Transverse colon (tissue), 4 donors: Measurements from ENCODE around the gene RCAN3. TPM values are rescaled to one million over a fixed set of nuclear protein-coding genes. Genes with fewer than 3 reads are reported as not detected.

Experiments used
- DNase-seq: peaks from one replicate; pipeline ENCODE4 v3.0.0-alpha.2; 2019
- H3K27ac ChIP-seq, 4 donors: fragments of 200-600 bp; sonication (generic); 2 replicates each; pipeline ENCODE4 v1.5.1; 2016 to 2018; ENCODE audit warnings: inconsistent platforms in 4 of 4
- H3K27me3 ChIP-seq: fragments of 200-600 bp; sonication (generic); 2 replicates; pipeline ENCODE4 v1.5.1; 2017; ENCODE audit warnings: inconsistent platforms
- H3K36me3 ChIP-seq, 4 donors: fragments of 200-600 bp; sonication (generic); 2 replicates each; pipeline ENCODE4 v1.5.1; 2017 to 2019; ENCODE audit warnings: inconsistent platforms in 4 of 4
- H3K4me1 ChIP-seq, 4 donors: fragments of 200-600 bp; sonication (generic); 2 replicates each; pipeline ENCODE4 v1.5.1; 2017 to 2020; ENCODE audit warnings: inconsistent platforms in 4 of 4
- H3K4me3 ChIP-seq, 4 donors: fragments of 200-600 bp; sonication (generic); 1 replicate in 1 of 4; 2 replicates in 3 of 4; pipeline versions ENCODE4 v1.5.1 to v1.6.1; 2017 to 2019; ENCODE audit warnings: inconsistent platforms in 4 of 4
- H3K9me3 ChIP-seq, 2 donors: fragments of 200-600 bp; sonication (generic); 2 replicates each; pipeline ENCODE4 v1.5.1; 2017 to 2019; ENCODE audit warnings: inconsistent platforms in 2 of 2
- CTCF ChIP-seq, 5 experiments: fragments of 200-600 bp in 3 of 5; fragments of 450-650 bp in 2 of 5; sonication (generic) in 3 of 5; IDR thresholded peaks; 1 replicate in 2 of 5; 2 replicates in 3 of 5; pipeline ENCODE4 v1.5.1; 2016 to 2017; ENCODE audit warnings: antibody characterized with exemption in 5 of 5, inconsistent platforms in 3 of 5, mild to moderate bottlenecking in 2 of 5, moderate library complexity in 1 of 5
- EP300 ChIP-seq: sonication (generic); formaldehyde crosslinking; IDR thresholded peaks from one replicate; pipeline ENCODE4 v1.6.1; 2017; ENCODE audit warnings: antibody characterized with exemption, low read depth
- POLR2A ChIP-seq: fragments of 450-650 bp; IDR thresholded peaks from one replicate; pipeline ENCODE4 v1.6.1; 2016; ENCODE audit warnings: antibody characterized with exemption, mild to moderate bottlenecking, moderate library complexity
- POLR2AphosphoS5 ChIP-seq, 3 donors: sonication (generic); formaldehyde crosslinking; IDR thresholded peaks; one replicate each; pipeline ENCODE4 v1.6.1; 2016; ENCODE audit warnings: antibody characterized with exemption in 3 of 3
- WGBS, 2 donors: methylation state at CpG; one replicate each; pipeline ENCODE4 v1.1.5; 2018; ENCODE audit warnings: low coverage in 1 of 2; 5-methylcytosine and 5-hydroxymethylcytosine counted together
- in situ Hi-C, 4 donors: fragments of 200-750 bp; cut with MboI; loops; one replicate each; pipeline versions ENCODE4 v1.15.0 to v1.15.1; 2017; ENCODE audit warnings: low sequenced_read_pairs in 3 of 4, low pct_ligation_motif_present in 1 of 4, low pct_unique_long_range_greater_than_20kb in 1 of 4
- intact Hi-C: fragments of 100-400 bp; cut with DNase I; formaldehyde crosslinking; loops from one replicate; pipeline ENCODE4 v1.15.1; 2023; ENCODE audit warnings: low total_unique reads
- total RNA-seq, 4 donors: library from RNA; depleted of rRNA; stranded (reverse); fragments of >200 nt; gene quantifications; one replicate each; pipeline ENCODE4 v1.1.0, GENCODE V29; 2016

Gene RCAN3
- total RNA-seq, 4 donors from 2014 or later, result 6.4 to 17.5 (median 11.3) TPM

- no peaks in the 10 kb centered on the region for H3K36me3 ChIP-seq
- intact Hi-C loops, result no loop called here
- no peak for TF ChIP-seq EP300
- TF ChIP-seq POLR2A, result no peak
- TF ChIP-seq POLR2AphosphoS5 (IDR thresholded peaks at IDR 0.05), result no peak
- TF ChIP-seq CTCF (IDR thresholded peaks at IDR 0.05), result no peak
- peak; percentile 13 for DNase-seq
- no peaks in the 10 kb centered on the region for H3K9me3 ChIP-seq
- no peak overlapping the region for H3K27ac ChIP-seq
- peaks cover 0 to 4% (median 1%) of the 10 kb centered on the region in 4 donors for H3K4me1 ChIP-seq
- WGBS, 2 donors, result 52% methylated on average over 6 of the region's 6 CpGs; no CpG with 5 or more reads in 1 of the 2 donors
- H3K27me3 ChIP-seq, result no peaks in the 10 kb centered on the region
- no peak overlapping the region for H3K4me3 ChIP-seq
- in situ Hi-C loops, result loop anchor here in 1 of 4 donors (10.0 kb wide), 1 partner anchor 169 kb away; the partner anchor contains the start of genes NIPAL3 and STPG1
Observed at GRCh38 chr1:24584171-24584647, 81.6 kb downstream of the RCAN3 start.

DNA sequence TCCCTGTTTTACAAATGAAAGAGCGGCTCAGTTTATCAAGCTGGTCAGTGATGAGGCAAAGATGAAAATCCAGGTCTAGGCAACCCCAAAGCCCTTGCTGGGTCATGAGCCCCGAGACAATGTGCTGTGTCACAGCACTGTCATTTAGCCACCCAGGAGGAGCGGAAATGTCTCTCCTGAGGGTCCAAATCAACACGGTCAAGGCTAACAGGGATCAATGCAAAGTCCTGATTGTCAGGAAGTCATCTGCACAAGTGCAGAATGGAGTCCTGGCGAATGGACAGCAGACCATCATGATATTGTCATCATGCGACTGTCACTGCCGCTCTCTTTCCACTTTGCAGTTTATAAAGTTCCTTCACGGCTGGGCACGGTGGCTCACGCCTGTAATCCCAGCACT is 83.5 kb downstream of the RCAN3 start:
- no peak overlapping the region for H3K27ac ChIP-seq
- in situ Hi-C loops (loop anchor here in 1 of 4 donors (10.0 kb wide), 1 partner anchor 171 kb away; the partner anchor contains the start of genes NIPAL3 and STPG1), intact Hi-C loops (no loop called here)
- H3K9me3 ChIP-seq, result no peaks in the 10 kb centered on the region
- peaks cover 0 to 4% (median 1%) of the 10 kb centered on the region in 4 donors for H3K4me1 ChIP-seq
- H3K27me3 ChIP-seq, result no peaks in the 10 kb centered on the region
- no peak for TF ChIP-seq EP300
- TF ChIP-seq CTCF (IDR thresholded peaks at IDR 0.05), result no peak
- no peaks in the 10 kb centered on the region for H3K36me3 ChIP-seq
- H3K4me3 ChIP-seq, result no peak overlapping the region
- WGBS, 2 donors, result 87% methylated on average over 10 of the region's 10 CpGs; no CpG with 5 or more reads in 1 of the 2 donors
- DNase-seq, result no peak

GRCh38 chr1:24586970-24587820 is 84.6 kb downstream of the RCAN3 start:
- Histone ChIP-seq H3K9me3 (no peaks in the 10 kb centered on the region), H3K36me3 (no peaks in the 10 kb centered on the region), H3K4me3 (no peak overlapping the region), H3K4me1 (peaks cover 0 to 4% (median 1%) of the 10 kb centered on the region in 4 donors), H3K27me3 (no peaks in the 10 kb centered on the region), H3K27ac (no peak overlapping the region)
- intact Hi-C loops, result no loop called here
- WGBS, 2 donors, result 4 to 27% methylated on average over 6 to 9 of the region's 9 CpGs
- TF ChIP-seq EP300 (no peak), CTCF (IDR thresholded peaks at IDR 0.05) (peak; percentile 61 to 86 (median 75))
- DNase-seq, result peak; percentile 39
- in situ Hi-C loops, result loop anchor here in 1 of 4 donors (10.0 kb wide), 1 partner anchor 172 kb away; the partner anchor contains the start of genes NIPAL3 and STPG1

GRCh38 chr1:24588573-24588972 is 85.9 kb downstream of the RCAN3 start:
- peaks cover 0 to 4% (median 1%) of the 10 kb centered on the region in 4 donors for H3K4me1 ChIP-seq
- no peak overlapping the region for H3K27ac ChIP-seq
- no peaks in the 10 kb centered on the region for H3K27me3 ChIP-seq
- 63% methylated on average over 5 of the region's 5 CpGs; no CpG with 5 or more reads in 1 of the 2 donors for WGBS, 2 donors
- no peaks in the 10 kb centered on the region for H3K36me3 ChIP-seq
- TF ChIP-seq POLR2AphosphoS5 (IDR thresholded peaks at IDR 0.05), result no peak
- TF ChIP-seq CTCF (IDR thresholded peaks at IDR 0.05), result no peak
- no peak for TF ChIP-seq EP300
- no peak for TF ChIP-seq POLR2A
- no peak for DNase-seq
- H3K9me3 ChIP-seq, result no peaks in the 10 kb centered on the region
- in situ Hi-C loops (loop anchor here in 1 of 4 donors (10.0 kb wide), 1 partner anchor 174 kb away; the partner anchor contains the start of genes NIPAL3 and STPG1), intact Hi-C loops (no loop called here)
- no peak overlapping the region for H3K4me3 ChIP-seq
